Measurements from ENCODE around the gene ZNF688. TPM values are rescaled to one million over a fixed set of nuclear protein-coding genes. Genes with fewer than 3 reads are reported as not detected.

ZNF688 gene
- total and polyA plus RNA-seq, 2 of the 13 experiments (the other 11 are each of a cell fraction or from before 2014, with no cell fraction given): 2.4 to 5.4 TPM

- no peak for TF ChIP-seq ZNF382 (CRISPR knock-in tag; IDR thresholded peaks at IDR 0.05; ENCODE audit: borderline replicate concordance)
- no peak for TF ChIP-seq ZNF678 (CRISPR knock-in tag; IDR thresholded peaks at IDR 0.05)
- peak; percentile 75 for TF ChIP-seq ZFP91 (CRISPR knock-in tag; IDR thresholded peaks at IDR 0.05; ENCODE audit: borderline replicate concordance)
- TF ChIP-seq, protein P1, sequence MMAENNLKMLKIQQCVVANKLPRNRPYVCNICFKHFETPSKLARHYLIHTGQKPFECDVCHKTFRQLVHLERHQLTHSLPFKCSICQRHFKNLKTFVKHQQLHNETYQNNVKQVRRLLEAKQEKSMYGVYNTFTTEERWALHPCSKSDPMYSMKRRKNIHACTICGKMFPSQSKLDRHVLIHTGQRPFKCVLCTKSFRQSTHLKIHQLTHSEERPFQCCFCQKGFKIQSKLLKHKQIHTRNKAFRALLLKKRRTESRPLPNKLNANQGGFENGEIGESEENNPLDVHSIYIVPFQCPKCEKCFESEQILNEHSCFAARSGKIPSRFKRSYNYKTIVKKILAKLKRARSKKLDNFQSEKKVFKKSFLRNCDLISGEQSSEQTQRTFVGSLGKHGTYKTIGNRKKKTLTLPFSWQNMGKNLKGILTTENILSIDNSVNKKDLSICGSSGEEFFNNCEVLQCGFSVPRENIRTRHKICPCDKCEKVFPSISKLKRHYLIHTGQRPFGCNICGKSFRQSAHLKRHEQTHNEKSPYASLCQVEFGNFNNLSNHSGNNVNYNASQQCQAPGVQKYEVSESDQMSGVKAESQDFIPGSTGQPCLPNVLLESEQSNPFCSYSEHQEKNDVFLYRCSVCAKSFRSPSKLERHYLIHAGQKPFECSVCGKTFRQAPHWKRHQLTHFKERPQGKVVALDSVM (CRISPR knock-in tag; IDR thresholded peaks at IDR 0.05): 0 out of 2 replicates have a peak, but pooled peaks have one; percentile 7
- TF ChIP-seq, protein P2, sequence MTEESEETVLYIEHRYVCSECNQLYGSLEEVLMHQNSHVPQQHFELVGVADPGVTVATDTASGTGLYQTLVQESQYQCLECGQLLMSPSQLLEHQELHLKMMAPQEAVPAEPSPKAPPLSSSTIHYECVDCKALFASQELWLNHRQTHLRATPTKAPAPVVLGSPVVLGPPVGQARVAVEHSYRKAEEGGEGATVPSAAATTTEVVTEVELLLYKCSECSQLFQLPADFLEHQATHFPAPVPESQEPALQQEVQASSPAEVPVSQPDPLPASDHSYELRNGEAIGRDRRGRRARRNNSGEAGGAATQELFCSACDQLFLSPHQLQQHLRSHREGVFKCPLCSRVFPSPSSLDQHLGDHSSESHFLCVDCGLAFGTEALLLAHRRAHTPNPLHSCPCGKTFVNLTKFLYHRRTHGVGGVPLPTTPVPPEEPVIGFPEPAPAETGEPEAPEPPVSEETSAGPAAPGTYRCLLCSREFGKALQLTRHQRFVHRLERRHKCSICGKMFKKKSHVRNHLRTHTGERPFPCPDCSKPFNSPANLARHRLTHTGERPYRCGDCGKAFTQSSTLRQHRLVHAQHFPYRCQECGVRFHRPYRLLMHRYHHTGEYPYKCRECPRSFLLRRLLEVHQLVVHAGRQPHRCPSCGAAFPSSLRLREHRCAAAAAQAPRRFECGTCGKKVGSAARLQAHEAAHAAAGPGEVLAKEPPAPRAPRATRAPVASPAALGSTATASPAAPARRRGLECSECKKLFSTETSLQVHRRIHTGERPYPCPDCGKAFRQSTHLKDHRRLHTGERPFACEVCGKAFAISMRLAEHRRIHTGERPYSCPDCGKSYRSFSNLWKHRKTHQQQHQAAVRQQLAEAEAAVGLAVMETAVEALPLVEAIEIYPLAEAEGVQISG (CRISPR knock-in tag; IDR thresholded peaks at IDR 0.05): peak; percentile 52; the same call in 1 of the 2 replicates
- peak; percentile 61; the same call in 1 of the 2 replicates for TF ChIP-seq HDAC2 (CRISPR knock-in tag; IDR thresholded peaks at IDR 0.05)
- no peak for TF ChIP-seq AGO2 (optimal IDR thresholded peaks at IDR 0.05; ENCODE audit: low read depth, low read length)
- no peak; the same call in 1 of the 2 replicates for TF ChIP-seq BRD4 (CRISPR knock-in tag; IDR thresholded peaks at IDR 0.05)
- no peak for TF ChIP-seq SP1 (IDR thresholded peaks at IDR 0.05)
- peak; percentile 56 for TF ChIP-seq SP1 (CRISPR knock-in tag; IDR thresholded peaks at IDR 0.05)
- no peak for TF ChIP-seq CC2D1A (CRISPR knock-in tag; IDR thresholded peaks at IDR 0.05)
- TF ChIP-seq KDM3A (CRISPR knock-in tag; IDR thresholded peaks at IDR 0.05; ENCODE audit: low read depth): 0 out of 2 replicates have a peak, but pooled peaks have one; percentile 27
- no peak for TF ChIP-seq MIER2 (CRISPR knock-in tag; IDR thresholded peaks at IDR 0.05)
- TF ChIP-seq TOE1 (CRISPR knock-in tag; IDR thresholded peaks at IDR 0.05): no peak
- no peak for TF ChIP-seq ZNF10 (CRISPR knock-in tag; IDR thresholded peaks at IDR 0.05; ENCODE audit: borderline replicate concordance, low read depth)
- TF ChIP-seq GATAD1 (CRISPR knock-in tag; IDR thresholded peaks at IDR 0.05): peak; percentile 68
- TF ChIP-seq ZMYM2 (CRISPR knock-in tag; IDR thresholded peaks at IDR 0.05): peak; percentile 27; the same call in 1 of the 2 replicates
- 0 out of 2 replicates have a peak, but pooled peaks have one; percentile 42 for TF ChIP-seq ZNF563 (CRISPR knock-in tag; IDR thresholded peaks at IDR 0.05)
- TF ChIP-seq STAT6 (CRISPR knock-in tag; IDR thresholded peaks at IDR 0.05; ENCODE audit: borderline replicate concordance): 0 out of 2 replicates have a peak, but pooled peaks have one; percentile 56
- no peak for TF ChIP-seq TCF7L2 (IDR thresholded peaks at IDR 0.05; ENCODE audit: low read depth, low read length)
- 0 out of 2 replicates have a peak, but pooled peaks have one; percentile 47 for TF ChIP-seq YEATS2 (CRISPR knock-in tag; IDR thresholded peaks at IDR 0.05; ENCODE audit: borderline replicate concordance)
Observed at GRCh38 chr16:30615358-30616091, 44.0 kb upstream of the ZNF688 start (continued).

All from HepG2 (cell line).